ENCODE data around the gene DELE1. TPM values are rescaled to one million over a fixed set of nuclear protein-coding genes. Genes with fewer than 3 reads are reported as not detected.

DELE1 gene
- total and polyA plus RNA-seq, 2 donors (not counting 1 experiment from before 2014, with no cell fraction given) = 38.6 to 40.5 TPM

- DNase-seq (ENCODE audit: low read depth in 2 of 2) = peak in 1 of 2 donors; percentile 21
- Histone ChIP-seq H3K4me2 (ENCODE audit: extremely low read depth, insufficient read depth, low read length) (no peak overlapping the region), H3K4me3 (replicated peaks in 1 of 4; ENCODE audit: control extremely low read depth in 1 of 4, insufficient read depth in 1 of 4, low read depth in 3 of 4, low read length in 4 of 4) (no peak overlapping the region), H3K9ac (ENCODE audit: insufficient read depth, low read length) (no peak overlapping the region), H2AFZ (ENCODE audit: low read length) (no peak overlapping the region), H3K9me3 (ENCODE audit: control insufficient read depth, insufficient read depth, low read depth, low read length) (no peaks in the 10 kb centered on the region), H3K79me2 (ENCODE audit: control insufficient read depth, insufficient read depth, low read length) (no peaks in the 10 kb centered on the region), H4K20me1 (ENCODE audit: control insufficient read depth, extremely low read depth, insufficient read depth, low read length) (no peaks in the 10 kb centered on the region), H3K27me3 (ENCODE audit: control insufficient read depth, insufficient read depth, low read length) (no peaks in the 10 kb centered on the region), H3K4me1 (ENCODE audit: control insufficient read depth, extremely low read depth, insufficient read depth, low read length) (peaks cover 5% of the 10 kb centered on the region), H3K27ac (ENCODE audit: insufficient read depth, low read length) (no peak overlapping the region), H3K36me3 (ENCODE audit: control insufficient read depth, insufficient read depth, low read length) (no peaks in the 10 kb centered on the region)
- TF ChIP-seq EZH2 (IDR thresholded peaks at IDR 0.05; ENCODE audit: low read length, missing control alignments) = no peak
- no peak for TF ChIP-seq CTCF (conservative IDR thresholded peaks at IDR 0.05 in 1 of 2, IDR thresholded peaks at IDR 0.05 in 1 of 2; ENCODE audit: low read depth in 1 of 2, low read length in 2 of 2)
Measured at GRCh38 chr5:141945511-141946051, 21.9 kb downstream of the DELE1 start.

- no peaks in the 10 kb centered on the region for H3K9me3 ChIP-seq (ENCODE audit: control insufficient read depth, insufficient read depth, low read depth, low read length)
- no peaks in the 10 kb centered on the region for H3K79me2 ChIP-seq (ENCODE audit: control insufficient read depth, insufficient read depth, low read length)
- no peak overlapping the region for H3K9ac ChIP-seq (ENCODE audit: insufficient read depth, low read length)
- no peaks in the 10 kb centered on the region for H4K20me1 ChIP-seq (ENCODE audit: control insufficient read depth, extremely low read depth, insufficient read depth, low read length)
- H3K27me3 ChIP-seq (ENCODE audit: control insufficient read depth, insufficient read depth, low read length) = peaks cover 1% of the 10 kb centered on the region
- no peaks in the 10 kb centered on the region for H3K36me3 ChIP-seq (ENCODE audit: control insufficient read depth, insufficient read depth, low read length)
- no peak for DNase-seq (ENCODE audit: low read depth in 2 of 2)
- H2AFZ ChIP-seq (ENCODE audit: low read length) = no peak overlapping the region
- no peaks in the 10 kb centered on the region for H3K4me1 ChIP-seq (ENCODE audit: control insufficient read depth, extremely low read depth, insufficient read depth, low read length)
- TF ChIP-seq EZH2 (IDR thresholded peaks at IDR 0.05; ENCODE audit: low read length, missing control alignments) (no peak), CTCF (conservative IDR thresholded peaks at IDR 0.05 in 1 of 2, IDR thresholded peaks at IDR 0.05 in 1 of 2; ENCODE audit: low read depth in 1 of 2, low read length in 2 of 2) (no peak)
- H3K4me3 ChIP-seq (replicated peaks in 1 of 4; ENCODE audit: control extremely low read depth in 1 of 4, insufficient read depth in 1 of 4, low read depth in 3 of 4, low read length in 4 of 4) = no peak overlapping the region
- H3K27ac ChIP-seq (ENCODE audit: insufficient read depth, low read length) = no peak overlapping the region
- no peak overlapping the region for H3K4me2 ChIP-seq (ENCODE audit: extremely low read depth, insufficient read depth, low read length)
Measured at GRCh38 chr5:141947316-141947715, 23.6 kb downstream of the DELE1 start.

- Histone ChIP-seq H3K27ac (ENCODE audit: insufficient read depth, low read length) (no peak overlapping the region), H3K36me3 (ENCODE audit: control insufficient read depth, insufficient read depth, low read length) (no peaks in the 10 kb centered on the region), H4K20me1 (ENCODE audit: control insufficient read depth, extremely low read depth, insufficient read depth, low read length) (no peaks in the 10 kb centered on the region), H2AFZ (ENCODE audit: low read length) (no peak overlapping the region), H3K4me1 (ENCODE audit: control insufficient read depth, extremely low read depth, insufficient read depth, low read length) (no peaks in the 10 kb centered on the region), H3K4me2 (ENCODE audit: extremely low read depth, insufficient read depth, low read length) (no peak overlapping the region), H3K9me3 (ENCODE audit: control insufficient read depth, insufficient read depth, low read depth, low read length) (no peaks in the 10 kb centered on the region), H3K9ac (ENCODE audit: insufficient read depth, low read length) (no peak overlapping the region), H3K79me2 (ENCODE audit: control insufficient read depth, insufficient read depth, low read length) (no peaks in the 10 kb centered on the region), H3K27me3 (ENCODE audit: control insufficient read depth, insufficient read depth, low read length) (peaks cover 6% of the 10 kb centered on the region), H3K4me3 (replicated peaks in 1 of 4; ENCODE audit: control extremely low read depth in 1 of 4, insufficient read depth in 1 of 4, low read depth in 3 of 4, low read length in 4 of 4) (no peak overlapping the region)
- DNase-seq (ENCODE audit: low read depth in 2 of 2) = no peak
- TF ChIP-seq EZH2 (IDR thresholded peaks at IDR 0.05; ENCODE audit: low read length, missing control alignments) = no peak
- no peak for TF ChIP-seq CTCF (conservative IDR thresholded peaks at IDR 0.05 in 1 of 2, IDR thresholded peaks at IDR 0.05 in 1 of 2; ENCODE audit: low read depth in 1 of 2, low read length in 2 of 2)
Measured at GRCh38 chr5:141948812-141949211, 25.1 kb downstream of the DELE1 start.

Data from fibroblast of lung (primary cell).